Stimulated activated CD4-positive, alpha-beta T cell treated with anti-CD3 and anti-CD28 coated beads, Interleukin-15, amount 100 ng/mL, for 24 hours (primary cell): ENCODE results near the gene IFI27.
A peak's percentile ranks its signal among the peaks of the same experiment; 100 is the strongest.

Source experiments
- DNase-seq: peaks from one replicate; pipeline ENCODE4 v3.0.0-alpha.2; 2020

IFI27 gene

DNA sequence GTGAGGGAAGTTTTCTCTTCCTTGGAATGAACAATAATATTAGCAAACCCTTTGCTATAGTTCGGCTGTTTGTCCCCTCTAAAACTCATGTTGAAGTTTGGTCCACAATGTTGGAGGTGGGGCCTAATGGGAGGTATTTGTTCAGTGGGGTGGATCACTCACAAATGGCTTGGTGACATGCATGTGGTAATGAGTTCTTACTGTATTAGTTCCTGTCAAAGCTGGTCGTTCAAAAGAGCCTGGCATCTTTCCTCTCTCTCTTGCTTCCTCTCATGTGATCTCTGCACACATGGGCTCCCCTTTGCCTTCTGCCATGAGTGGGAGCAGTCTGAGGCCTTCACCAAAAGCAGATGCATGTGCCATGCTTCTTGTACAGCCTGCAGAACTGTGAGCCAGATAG, 50.5 kb downstream of the IFI27 start:
- DNase-seq, result no peak

DNA sequence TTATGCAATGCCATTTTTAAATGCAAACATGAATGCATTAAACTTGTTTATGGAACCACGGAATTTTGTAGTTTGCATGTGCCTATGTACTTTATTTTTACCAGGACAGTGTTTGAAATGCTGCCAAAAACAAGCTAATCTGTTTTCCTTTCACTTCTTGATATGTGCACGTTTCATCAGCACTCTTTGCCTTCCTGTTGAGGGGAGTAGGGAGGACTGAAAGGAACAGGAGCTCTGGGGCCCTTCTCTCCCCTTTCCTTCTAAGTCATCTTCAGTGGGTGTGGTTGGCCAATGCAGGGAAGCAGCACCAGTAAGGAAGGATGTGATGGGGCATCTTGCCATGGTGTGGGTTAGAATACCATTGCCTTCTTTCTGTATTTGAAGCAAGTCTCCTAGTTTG, 51.4 kb downstream of the IFI27 start:
- no peak for DNase-seq

DNA sequence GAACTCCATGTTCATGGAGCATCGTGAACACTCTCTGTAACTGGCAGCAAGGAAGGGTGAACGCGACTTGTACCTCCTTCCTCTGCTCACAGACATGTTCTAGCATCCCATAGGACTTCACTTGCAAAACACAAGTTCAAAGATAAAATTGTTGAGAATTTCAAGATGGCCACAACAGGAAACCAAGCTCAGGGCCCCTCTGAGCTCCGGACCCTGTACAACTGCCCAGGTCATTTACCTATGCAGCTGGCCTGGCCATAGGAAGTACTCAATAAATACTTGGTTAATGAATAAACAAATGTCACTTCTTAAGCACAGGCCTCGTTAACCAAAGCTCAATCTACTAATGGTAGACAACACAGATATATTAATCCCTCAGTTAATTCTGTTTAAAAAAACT, 51.9 kb downstream of the IFI27 start:
- DNase-seq, result no peak

DNA sequence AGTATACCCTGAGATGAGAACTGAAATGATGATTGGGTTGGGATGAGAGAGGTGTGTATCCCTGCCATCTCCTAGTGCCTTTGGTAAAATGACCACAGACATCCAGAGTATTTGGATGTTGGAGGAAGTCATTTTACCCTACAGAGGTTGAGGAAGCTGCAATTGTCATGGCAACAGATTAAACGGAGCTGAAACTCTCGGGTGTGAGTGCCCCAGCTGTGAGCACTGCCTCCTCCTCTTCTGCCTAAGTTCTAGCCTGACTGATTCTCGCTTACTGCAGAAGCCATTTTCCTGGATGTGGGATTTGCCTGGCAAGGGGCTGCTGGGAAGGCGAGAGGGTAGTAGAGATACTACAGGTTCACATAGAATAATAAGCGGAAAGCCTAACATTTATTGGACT, 53.3 kb downstream of the IFI27 start:
- DNase-seq, result no peak

DNA sequence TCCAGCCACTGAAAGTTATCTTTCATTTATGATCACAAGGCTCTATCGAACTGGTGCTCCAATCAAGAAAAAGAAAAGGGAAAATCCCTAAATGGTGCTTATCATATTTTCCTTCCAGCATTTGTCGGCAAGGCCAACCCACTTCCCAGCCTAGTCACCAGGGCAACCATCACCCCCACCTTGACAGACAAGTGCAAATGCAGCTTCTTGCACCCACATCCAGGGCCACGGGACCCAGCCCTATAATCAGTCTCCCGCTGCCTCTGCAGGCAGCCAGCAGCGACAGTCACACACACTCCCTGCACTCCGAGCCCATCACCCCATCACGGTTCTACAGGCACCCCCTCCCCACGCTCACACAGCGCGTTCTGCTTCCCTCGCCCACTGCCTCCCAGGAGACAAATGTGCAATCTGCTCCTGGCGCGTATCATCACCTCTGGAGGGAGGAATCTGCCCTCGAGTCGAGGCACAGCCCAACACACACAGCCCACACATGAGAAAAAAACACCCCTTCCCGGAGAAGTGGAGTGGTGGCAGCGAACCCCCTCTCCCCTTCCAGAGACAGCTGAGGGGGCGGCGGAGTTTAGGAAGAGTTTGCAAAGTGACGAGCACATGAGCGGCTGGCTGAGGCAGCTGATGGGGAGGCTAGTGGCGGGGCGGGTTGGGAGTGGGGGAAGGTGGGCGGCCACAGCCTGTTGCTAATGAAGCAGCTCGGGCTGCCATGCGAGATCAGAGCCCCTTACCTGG, 54.3 kb downstream of the IFI27 start:
- DNase-seq, result peak; percentile 70

DNA sequence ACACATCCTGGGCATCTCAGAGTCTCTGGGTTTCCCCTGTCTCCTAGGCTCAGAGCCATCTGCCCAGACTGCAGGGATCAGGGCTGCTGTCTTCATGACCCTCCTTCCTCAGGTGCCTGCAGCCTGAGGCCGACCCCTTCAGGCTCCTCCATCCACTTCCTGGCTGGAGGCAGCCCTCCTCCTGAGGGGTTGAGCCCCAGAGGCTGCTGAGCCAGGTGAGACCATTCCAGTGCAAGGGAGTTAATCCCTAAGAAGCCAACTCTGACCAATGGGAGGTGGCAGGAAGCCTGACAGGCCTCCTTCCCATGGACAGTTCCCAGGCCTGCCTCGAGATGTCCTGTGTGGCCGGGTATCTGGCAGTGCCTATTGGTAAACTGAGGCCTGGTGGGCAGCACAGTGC, 55.2 kb downstream of the IFI27 start:
- no peak for DNase-seq
